SH-SY5Y (cell line): Measurements from ENCODE around the gene XAF1.
A peak's percentile ranks its signal among the peaks of the same experiment; 100 is the strongest.

Experiments used
- GATA2 ChIP-seq: IDR thresholded peaks from 2 replicates; pipeline ENCODE4 v1.6.1; 2011; ENCODE audit warnings: mild to moderate bottlenecking, low read depth, low read length
- GATA3 ChIP-seq: IDR thresholded peaks from 2 replicates; pipeline ENCODE4 v1.6.1; 2011; ENCODE audit warnings: low read depth, mild to moderate bottlenecking, low read length, moderate library complexity

The XAF1 gene

DNA sequence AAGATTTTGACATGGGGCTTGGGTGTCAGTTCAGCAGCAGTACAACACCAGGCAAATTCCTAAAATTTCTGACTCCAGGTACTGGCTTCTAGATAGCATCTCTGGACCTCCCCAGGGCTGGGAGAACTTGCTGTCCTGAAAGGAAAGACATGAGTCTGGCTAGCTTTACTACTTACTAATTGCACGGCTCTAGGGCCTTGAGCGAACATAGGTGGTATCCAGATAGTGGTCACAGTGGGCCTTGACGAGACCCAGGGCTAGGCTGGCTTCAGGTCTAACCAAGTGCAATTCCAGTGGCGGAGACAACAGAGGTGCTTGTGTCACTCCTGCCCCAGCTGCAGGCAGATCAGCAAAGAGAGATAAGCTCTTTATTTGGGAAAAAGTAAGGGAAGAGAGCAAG is 26.3 kb upstream of the XAF1 start:
- TF ChIP-seq GATA2 (no peak), GATA3 (no peak)

DNA sequence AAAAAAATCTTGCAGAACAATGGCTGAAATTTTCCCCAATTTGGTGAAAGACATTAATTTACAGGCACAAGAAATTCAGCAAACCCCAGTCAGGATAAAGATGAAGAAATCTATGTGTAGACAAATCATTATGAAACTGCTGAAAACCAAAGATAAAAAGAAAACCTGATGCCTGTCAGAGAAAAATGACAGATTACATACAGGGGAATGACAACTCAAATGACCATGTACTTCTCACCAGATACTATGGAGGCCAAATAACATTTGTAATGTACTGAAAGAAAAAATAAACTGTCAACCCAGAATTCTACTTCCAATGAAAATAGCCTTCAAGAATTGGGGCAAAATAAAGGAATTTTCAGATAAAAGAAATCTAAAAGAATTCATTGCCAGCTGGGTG is 7.2 kb upstream of the XAF1 start:
- TF ChIP-seq GATA2 (no peak), GATA3 (no peak)

DNA sequence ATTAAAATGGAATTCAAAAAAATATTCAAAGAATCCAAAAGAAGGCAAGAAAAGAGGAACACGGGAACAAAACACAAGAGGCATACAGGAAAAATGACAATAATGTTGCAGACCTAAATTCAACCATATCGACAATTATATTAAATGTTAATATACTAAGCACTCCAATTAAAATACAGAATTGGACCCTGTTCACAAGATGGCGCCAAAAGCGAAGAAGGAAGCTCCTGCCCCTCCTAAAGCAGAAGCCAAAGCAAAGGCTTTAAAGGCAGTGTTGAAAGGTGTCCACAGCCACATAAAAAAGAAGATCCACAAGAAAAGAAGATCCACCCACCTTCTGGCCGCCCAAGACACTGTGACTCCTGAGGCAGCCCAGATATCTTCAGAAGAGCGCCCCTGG is 6.3 kb upstream of the XAF1 start:
- TF ChIP-seq GATA2 (no peak), GATA3 (no peak)

DNA sequence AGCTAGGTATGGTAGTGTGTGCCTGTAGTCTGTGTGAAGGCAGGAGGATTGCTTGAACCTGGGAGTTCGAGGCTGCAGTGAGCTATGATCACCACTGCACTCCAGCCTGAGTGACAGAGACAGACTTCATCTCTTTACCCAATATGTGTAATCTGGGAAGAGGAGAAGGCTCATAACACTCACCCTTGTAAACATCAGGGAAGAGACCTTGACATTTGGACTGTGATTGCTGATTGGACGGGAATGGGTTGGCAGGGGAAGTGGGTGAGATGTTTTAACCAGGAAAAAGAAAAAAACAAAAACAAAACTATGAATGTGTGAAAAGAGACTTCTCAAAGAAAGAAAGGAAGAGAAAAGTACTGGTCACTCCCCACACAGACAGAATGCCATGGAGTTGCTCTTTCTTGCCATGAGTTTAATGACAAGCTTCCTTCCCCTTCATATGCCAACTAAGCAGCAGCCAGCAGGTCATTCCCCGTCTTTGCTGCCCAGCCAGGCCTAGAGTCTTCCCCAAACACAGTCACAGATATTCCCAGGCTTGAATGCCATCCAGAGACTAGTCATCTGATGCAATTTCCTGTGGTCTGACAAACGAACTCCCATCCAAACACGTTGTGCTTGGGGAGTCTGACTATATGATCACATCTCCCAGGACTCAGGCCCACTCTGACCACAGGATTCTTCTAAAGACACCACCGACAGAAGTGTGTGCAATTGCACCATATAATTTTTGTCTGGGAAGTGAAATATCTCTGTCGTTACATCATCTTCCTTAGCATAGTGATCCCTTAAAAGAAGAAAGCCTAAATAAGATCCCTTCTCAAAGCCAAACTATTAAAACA is 3.6 kb upstream of the XAF1 start:
- no peak for TF ChIP-seq GATA3
- TF ChIP-seq GATA2: no peak

DNA sequence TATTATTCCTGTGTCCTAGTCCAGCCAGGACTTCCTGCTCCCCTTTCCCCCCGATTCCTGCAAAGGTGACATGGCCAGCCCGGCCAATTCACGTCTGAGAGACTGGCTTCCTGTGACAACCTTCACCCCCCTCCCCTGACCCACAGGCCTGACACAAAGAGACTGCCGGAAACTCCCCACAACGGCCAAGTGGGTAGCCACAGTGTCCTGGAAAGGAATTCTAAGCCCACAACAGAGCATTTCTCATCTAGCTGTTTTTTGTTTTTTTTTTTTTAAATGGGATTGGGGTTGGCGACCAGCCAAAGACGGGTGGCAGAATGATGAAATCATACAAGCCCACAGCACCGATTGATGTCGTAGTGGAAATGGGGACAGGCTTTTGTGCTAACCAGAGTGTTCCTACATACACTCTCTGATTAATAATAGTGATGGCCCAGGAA is 2.8 kb upstream of the XAF1 start:
- TF ChIP-seq GATA2 (no peak), GATA3 (no peak)

DNA sequence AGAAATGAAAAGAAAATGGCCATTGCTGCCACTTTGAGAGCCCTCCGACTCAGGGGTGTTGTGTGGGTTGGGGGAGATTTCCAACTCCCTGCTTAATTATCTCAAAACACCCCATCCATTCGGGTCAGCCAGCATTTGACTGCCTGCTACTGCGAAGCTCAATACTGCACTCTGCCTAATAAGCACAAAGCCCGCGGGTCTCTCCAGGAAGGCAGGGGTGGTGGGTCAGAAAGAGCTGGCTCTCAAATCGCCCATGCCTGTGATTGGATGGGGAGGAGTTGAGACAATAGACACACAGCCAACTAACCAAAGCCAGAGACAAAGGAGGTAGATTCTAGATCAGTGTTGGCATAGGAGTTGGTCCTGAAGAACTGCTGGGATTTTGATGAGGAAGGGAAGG is 2.3 kb upstream of the XAF1 start:
- TF ChIP-seq GATA3: no peak
- TF ChIP-seq GATA2: no peak

DNA sequence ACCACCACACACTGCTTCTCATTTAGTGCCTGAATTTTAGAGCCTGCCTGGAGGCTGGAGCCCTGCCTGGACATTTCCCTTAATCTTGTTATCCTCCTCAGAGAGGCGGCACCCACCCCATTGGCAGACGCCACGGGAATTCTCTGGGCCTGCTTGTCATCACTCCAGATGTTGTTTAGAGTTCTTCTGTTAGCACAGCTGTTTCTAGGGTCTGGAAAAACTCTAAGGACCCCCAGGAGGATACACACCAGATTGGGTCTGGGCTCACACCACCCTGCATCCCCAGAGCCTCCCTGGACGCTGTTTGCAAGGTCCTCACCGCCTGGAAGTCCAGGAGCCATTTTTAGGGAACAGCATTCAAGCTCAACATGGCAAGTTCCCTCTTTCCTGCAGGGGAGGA is 565 bp upstream of the XAF1 start:
- TF ChIP-seq GATA3: no peak
- 0 out of 2 replicates have a peak, but pooled peaks have one; percentile 20 for TF ChIP-seq GATA2

DNA sequence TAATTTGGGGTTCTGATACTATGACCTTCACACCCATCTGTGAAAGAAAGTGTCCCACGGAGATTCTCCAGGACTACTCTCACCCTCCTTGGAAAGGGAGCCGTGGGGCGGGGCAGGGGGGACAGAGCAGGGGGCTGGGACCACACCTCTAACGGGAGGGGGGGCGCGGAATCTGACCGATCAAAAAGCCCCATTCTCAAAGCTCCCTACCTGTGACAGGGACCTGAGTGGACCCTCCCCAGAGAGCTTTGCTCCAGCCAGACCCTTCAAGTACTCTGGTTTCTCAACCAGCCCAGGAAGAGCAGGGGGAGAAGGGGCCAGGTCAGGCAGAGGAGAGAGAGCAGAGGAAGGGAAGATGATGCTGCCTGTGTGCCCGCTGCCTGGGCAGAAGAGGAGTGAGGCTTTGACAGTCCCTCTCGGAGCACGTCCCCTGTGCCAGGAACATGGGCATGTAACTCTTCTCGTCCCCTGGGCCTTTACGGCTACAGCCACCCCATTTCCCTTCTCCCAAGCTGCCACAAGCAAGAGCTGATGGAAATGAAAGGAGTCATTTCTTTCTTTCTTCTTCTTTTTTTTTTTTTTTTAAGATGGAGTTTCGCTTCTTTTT is 682 bp downstream of the XAF1 start:
- TF ChIP-seq GATA2 (no peak), GATA3 (no peak)

DNA sequence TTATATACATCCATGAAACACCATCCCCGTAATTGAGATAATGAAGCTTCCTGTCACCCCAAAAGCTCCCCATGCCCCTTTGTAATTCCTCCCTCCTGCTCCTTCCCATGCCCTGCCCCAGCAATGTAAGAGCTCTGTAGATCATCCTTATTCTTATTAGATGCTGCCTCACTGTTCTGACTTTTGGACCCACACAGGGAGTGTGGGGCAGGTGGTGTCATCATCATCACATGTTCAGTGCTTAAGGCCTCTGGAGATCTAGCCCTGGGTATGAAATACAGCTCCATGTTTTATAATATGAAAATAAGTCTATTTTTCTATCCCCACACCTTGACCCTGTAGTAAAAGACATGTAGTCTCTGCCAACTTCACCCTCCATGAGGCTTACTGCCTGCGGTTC is 1.9 kb downstream of the XAF1 start:
- TF ChIP-seq GATA2 (no peak), GATA3 (no peak)

DNA sequence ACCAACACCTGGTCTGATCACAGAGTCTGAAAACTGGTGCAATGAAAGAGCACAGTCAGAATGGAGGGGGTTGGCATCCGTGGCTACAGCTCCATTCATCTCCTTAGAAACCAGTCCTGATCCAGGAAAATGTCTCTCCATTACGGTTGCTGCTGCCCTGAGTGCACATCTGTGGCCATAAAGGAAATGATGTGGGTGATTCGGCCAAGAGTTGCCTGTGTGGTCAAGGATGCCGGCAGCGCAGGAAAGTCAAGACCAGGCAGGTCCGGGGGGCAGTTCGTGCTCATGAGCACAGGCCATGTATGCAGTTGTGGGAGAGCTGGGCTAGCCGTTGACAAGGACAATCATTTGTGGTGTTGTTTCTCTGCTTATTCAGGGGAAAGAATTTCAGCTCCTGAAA is 5.9 kb downstream of the XAF1 start:
- TF ChIP-seq GATA2 (no peak), GATA3 (no peak)

DNA sequence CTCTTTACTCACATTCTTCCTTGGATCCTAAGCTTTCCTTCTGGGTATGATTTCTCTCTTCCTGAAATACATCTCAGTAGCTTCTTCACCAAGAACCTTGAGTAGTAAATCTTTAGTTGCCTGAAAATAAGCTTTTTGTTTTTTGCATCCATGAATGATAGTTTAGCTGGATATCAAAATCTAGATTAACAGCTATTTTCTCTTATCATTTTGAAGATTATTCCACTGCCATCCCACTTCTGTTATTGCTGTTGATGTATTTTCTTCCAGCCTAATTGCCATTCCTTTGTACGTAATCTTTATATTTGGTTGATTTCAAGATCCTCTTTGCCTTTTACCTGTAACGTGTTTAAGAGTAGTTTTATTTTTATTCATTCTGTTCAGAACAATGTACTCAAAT is 12.6 kb downstream of the XAF1 start:
- TF ChIP-seq GATA3 (no peak), GATA2 (no peak)

DNA sequence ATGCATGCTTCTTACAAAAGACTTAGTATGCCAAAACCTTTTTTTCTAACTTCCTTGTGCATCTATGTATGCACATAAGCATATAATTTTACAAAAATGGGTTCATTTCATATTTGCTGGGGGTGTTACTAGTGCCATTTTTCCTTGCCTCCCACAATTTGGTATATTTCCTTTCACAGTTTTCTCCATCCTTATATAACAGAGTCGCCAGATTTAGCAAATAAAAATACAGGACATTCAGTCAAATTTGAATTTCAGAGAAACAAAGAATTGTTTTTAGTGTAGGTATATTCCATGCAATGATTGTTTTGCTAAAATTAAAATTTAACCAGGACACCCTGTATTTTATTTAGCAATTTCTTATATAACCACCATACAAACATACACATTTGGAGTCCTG is 16.2 kb downstream of the XAF1 start:
- TF ChIP-seq GATA3 (no peak), GATA2 (no peak)

DNA sequence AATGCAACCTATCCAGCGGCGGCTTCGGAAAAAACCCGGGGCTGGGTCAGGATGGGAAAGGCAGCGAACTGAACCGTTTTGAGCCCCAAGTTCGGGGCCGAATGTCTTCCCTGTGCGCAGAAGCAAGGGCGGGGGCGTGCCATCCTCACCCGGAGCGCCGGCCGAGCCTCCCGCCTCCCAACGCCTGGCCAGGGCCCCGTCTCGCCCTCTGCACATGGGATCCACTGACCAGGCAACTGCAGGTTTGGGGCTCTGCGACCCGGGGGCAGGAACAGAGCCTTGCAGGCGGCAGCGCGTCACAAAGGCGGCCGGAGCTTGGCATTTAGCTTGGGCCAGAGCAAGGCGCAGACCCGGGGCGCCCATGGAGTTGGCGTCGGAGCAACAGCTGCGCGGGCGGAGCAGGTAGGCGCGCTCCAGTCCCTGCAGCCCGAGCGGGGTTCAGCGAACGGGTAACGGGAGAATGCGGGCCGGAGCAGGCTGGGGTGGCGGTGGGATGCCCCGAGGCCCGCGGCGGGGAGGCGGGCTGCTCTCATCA is 20.1 kb downstream of the XAF1 start, which contains the start of gene FBXO39:
TSS of gene FBXO39 (plus strand) at position 345 of the 535 bp plus-strand sequence. CDS start 3,654 bp downstream, outside the sequence.
- TF ChIP-seq GATA2 (no peak), GATA3 (no peak)

DNA sequence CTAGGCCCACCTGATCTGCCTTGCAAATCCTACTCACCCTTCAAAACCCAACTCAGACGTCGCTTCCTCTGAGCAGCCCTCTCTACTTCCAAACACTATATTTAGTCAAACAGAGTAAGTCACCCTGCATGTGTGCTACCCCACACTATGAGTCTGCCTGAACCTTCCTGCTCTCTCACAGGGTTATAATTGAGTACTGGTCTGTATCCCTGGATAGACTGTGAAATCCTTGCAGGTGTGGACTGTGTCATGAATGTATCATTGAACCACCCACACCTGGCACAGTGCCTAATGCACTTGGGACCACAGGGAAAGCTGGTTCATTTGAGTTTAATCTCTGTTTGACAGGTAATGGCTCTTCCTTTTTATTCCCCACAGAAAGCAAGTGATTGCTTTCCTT is 23.6 kb downstream of the XAF1 start:
- TF ChIP-seq GATA3 (no peak), GATA2 (no peak)

DNA sequence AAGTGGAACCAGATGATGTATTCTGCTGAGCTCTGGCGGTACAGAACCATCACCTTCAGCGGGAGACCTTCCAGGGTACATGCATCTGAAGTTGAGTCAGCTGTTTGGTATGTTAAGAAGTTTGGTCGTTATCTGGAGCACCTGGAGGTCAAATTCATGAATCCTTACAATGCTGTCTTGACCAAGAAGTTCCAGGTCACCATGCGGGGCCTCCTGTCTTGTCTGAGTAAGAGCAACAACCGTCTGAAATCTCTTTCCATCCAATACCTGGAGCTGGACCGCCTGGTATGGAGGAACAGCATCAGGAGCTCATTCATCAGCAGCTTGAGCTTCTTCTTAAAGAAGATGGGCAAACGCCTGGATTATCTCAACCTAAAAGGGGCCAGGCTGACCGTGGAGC is 24.2 kb downstream of the XAF1 start:
- TF ChIP-seq GATA3: no peak
- no peak for TF ChIP-seq GATA2
